NCI-H446 (cell line): ENCODE measurements around the gene CHKA.
"Not testable (repeated sequence)": the region's sequence is repeated elsewhere in the genome, so short reads cannot be mapped to it uniquely, and the experiment has no call there.

Experiments used
- DNase-seq, 2 experiments: peaks; one replicate each; lab custom pipeline; 2025; lab: John Stamatoyannopoulos, UW

CHKA gene

DNA sequence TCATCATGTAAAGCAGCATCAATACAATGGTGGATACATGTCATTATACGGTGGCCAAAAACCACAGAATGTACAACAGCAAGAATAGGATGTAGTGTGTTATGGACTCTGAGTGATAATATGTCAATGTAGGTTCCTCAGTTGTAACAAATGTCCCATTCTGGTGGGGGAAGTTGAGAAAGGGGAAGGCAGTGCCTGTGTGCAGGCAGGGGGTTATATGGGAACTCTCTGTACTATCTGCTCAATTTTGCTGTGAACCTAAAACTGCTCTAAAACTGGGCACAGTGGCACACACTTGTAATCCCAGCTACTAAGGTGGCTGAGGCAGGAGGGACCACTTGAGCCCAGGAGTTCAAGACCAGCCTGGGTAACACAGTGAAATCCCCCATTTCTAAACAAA, 5.9 kb downstream of the CHKA start:
- no peak for DNase-seq

- no peak for DNase-seq
Measured at GRCh38 chr11:68113986-68114385, 7.2 kb downstream of the CHKA start.

- no peak for DNase-seq
Measured at GRCh38 chr11:68107689-68108088, 13.5 kb downstream of the CHKA start.

GRCh38 chr11:68106165-68106940, 14.8 kb downstream of the CHKA start:
- DNase-seq = no peak

GRCh38 chr11:68099474-68100405, 21.4 kb downstream of the CHKA start:
- no peak for DNase-seq

GRCh38 chr11:68099057-68099456, 22.1 kb downstream of the CHKA start:
- DNase-seq = no peak

DNA sequence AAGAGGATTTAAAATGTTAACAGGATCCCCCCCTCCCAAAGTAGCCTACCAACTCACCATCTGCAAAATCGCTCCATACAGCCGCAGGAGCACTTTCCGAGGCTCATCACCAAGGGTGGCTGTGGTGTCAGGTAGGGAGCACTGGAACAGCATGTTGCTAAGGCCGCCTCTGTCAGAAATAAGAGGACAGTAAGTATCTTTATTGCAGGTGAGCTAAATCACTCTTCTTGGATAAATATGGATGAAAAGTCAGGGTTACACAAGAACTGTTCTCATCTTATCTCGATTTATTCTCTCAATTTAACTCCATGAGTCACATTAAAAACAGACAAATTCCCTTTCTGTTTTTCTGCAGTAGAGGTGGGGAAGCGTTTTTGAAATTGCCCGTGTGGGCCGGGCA, 24.2 kb downstream of the CHKA start:
- DNase-seq = no peak

- DNase-seq = no peak
Measured at GRCh38 chr11:68093565-68093964, 27.6 kb downstream of the CHKA start.

- not testable (repeated sequence) for DNase-seq
Measured at GRCh38 chr11:68092946-68093345, 28.2 kb downstream of the CHKA start.

DNA sequence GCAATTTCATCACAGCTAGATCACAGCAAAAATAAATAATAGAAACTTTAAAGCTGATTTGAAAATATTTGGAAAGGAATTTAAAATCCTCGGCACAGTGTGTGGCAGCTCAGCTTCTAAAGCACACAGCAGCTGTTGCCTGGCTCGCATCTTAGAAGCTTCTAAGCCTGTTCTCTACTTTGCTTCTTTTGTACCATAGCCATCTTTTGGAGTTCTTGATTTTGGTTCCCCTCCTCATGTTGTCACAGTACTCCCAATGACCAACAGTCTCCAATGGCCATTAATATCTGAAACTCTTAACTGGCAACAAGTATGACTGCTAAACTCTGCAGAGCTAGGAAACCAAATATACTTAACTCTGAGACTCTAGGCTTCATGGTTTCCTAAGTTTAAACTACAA, 28.8 kb downstream of the CHKA start:
- DNase-seq = no peak

GRCh38 chr11:68090706-68091105, 30.5 kb downstream of the CHKA start:
- no peak for DNase-seq

- DNase-seq = no peak
Measured at GRCh38 chr11:68090287-68090686, 30.9 kb downstream of the CHKA start.

- no peak for DNase-seq
Measured at GRCh38 chr11:68089679-68090078, 31.5 kb downstream of the CHKA start.

DNA sequence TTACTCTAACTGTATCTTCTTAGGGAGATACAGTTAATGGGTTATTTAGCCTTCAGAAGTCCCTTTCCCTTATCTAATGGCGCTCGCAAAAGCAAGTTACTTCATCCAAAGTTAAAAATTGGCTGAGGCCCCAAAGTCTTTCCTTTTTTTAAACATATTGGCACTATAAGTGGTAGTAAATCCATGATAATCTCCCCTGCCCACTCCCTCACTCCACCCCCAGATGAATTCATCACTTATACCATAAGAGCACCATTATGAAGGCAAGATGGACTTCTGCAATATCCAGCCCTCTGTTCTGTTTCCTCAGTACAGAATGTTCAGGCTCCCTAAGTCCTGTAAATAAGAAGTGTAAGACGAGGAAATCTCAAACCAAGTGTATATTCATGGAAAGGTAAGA, 37.7 kb downstream of the CHKA start:
- DNase-seq = no peak

- DNase-seq = no peak
Measured at GRCh38 chr11:68082481-68082880, 38.7 kb downstream of the CHKA start.

GRCh38 chr11:68081691-68082090, 39.5 kb downstream of the CHKA start:
- no peak for DNase-seq

GRCh38 chr11:68080860-68081259, 40.3 kb downstream of the CHKA start:
- no peak for DNase-seq

DNA sequence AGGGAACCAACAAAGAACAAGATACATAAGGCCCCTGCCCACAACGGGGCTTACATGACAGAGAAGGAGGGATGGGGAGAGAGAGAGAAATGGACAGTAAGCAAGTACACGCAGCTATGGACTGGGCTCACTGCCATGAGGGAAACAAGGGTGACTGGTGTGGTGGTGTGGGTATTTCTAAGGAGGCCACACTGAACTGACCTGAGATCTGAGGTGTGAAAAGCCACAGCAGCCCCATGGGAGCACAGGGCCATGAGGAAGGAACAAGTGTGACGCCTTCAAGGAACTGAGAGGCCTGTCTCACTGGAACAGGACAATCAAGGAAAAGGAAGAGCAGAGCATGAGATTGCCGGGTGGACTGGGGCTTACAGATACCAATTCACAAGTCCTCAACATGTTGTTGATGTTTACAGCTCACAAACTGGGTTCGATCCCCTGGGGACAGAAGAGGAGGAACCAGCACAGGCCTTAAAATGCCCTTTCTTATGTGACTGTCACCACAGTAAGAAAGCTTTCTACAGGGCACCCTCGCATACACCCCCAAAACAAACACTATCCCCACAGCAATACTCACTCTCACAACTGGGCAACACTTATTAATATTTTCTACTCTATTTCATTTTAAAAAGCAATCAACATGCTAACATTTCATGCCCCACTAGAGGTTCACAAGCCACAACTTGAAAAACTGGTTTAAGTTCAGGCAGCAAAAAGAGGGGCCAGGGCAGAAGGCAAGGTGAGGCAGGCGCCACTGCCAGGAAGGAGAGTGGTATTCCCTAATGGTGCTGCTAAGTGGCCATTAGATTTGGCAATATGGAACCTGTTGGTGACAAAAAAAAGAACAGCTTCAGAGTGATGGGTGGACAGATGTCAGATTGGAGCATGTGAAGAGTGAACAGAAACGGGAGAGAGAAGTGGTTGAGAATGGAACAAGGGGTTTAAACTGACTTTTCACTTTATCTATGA, 43.3 kb downstream of the CHKA start:
- DNase-seq = no peak

GRCh38 chr11:68076371-68077042, 44.7 kb downstream of the CHKA start:
- no peak for DNase-seq

GRCh38 chr11:68074584-68075352, 46.4 kb downstream of the CHKA start:
- no peak for DNase-seq
